Activated T-cell treated with anti-CD3 and anti-CD28 coated beads, Interleukin-2, amount 50 U/mL, for 4 hours (primary cell): ENCODE measurements around the gene KRTAP4-11. TPM values are rescaled to one million over a fixed set of nuclear protein-coding genes. Genes with fewer than 3 reads are reported as not detected.
"Not testable (repeated sequence)": the region's sequence is repeated elsewhere in the genome, so short reads cannot be mapped to it uniquely, and the experiment has no call there.

Experiments
- ATAC-seq, 2 donors: fragments of 200-7000 bp; cut with Tn5 transposase; one replicate each; pipeline ENCODE4 v1.10.0; 2021
- DNase-seq: peaks from one replicate; pipeline ENCODE4 v3.0.0-alpha.2; 2020
- H3K27me3 Mint-ChIP-seq: one replicate; pipeline ENCODE4 v1.8.0; 2021; ENCODE audit warnings: low read depth, mixed read lengths
- H3K36me3 Mint-ChIP-seq: one replicate; pipeline ENCODE4 v1.8.0; 2022; ENCODE audit warnings: mixed read lengths; ENCODE audit not compliant: insufficient read depth
- H3K4me1 Mint-ChIP-seq: one replicate; pipeline ENCODE4 v1.8.0; 2021; ENCODE audit warnings: low read depth, mixed read lengths
- H3K4me3 Mint-ChIP-seq: one replicate; pipeline ENCODE4 v1.8.0; 2021; ENCODE audit warnings: mild to moderate bottlenecking, moderate library complexity, mixed read lengths
- H3K9me3 Mint-ChIP-seq: one replicate; pipeline ENCODE4 v1.8.0; 2021; ENCODE audit warnings: mixed read lengths
- total RNA-seq, 3 donors: library from RNA; stranded (reverse); gene quantifications; one replicate each; pipeline ENCODE4 v1.2.1, GENCODE V29; 2021

The KRTAP4-11 gene
- total RNA-seq, 3 donors from 2014 or later: not detected

DNA sequence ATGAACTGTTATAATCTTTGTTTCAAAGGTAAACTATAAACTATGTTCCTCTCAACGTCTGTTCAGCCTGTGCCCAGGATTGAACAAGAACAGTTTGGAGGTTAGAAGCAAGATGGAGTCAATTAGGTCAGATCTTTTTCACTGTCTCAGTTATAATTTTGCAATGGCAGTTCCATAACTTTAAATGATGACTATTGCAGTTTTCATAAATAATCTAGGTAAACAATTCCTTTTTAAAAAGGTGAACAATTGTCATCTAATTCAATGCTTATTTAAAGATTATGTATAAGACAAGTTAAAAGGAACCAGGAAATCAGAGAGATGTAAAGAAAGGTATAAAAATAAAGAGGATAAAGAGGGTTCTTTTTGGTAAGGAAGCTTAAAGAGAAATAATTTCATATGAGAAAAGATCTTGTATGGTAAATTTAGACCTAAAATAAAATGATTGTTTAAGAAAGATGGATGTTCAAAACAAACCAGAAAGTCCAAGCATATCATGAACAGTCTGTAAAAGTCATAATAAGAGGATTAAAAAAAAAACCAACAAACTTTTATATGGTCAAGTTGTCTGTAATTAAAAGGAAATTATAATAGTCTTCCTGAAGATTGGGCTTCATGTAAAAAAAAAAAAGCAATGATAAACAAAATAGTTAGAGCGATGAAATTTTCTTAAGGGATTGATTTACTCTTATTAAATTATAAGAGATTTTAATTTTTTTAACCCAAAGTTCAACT lies 6.9 kb downstream of the KRTAP4-11 start:
- ATAC-seq (no peak), DNase-seq (no peak)
- Mint-ChIP-seq H3K36me3 (peaks cover 1% of the 10 kb centered on the region), H3K4me1 (peaks cover 7% of the 10 kb centered on the region), H3K4me3 (no peak overlapping the region), H3K27me3 (peaks cover 6% of the 10 kb centered on the region), H3K9me3 (peaks cover 5% of the 10 kb centered on the region)

DNA sequence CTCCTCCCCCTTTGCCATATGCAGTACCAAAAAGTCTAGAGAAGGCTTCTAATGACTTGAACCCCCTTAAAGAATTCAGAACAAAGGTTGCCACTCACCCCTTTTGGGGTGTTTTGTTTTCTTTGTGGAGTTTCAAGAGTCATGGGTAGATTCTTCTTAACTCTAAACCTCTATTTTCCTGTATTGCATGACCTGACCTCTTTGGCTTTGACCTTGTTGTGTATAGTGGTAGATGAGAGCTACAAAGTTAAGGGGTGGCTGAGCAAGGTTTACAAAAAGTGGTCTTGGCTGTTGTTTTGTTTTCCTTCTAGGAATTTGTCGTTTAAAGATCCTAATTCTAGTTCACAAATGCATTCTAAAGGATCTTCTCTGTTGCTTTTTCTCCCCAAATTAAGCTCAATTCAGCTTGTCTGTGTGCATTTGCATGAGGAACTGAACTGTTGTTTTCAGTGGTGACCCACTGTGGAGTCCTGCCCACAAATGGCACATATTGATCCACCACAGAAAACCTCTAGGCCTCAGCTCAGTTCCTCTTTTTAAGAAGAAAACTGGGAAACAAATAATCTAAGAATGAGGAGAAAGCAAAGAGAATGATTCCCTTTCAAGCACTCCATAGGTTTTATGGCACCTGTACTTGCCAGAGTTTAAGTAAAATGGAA lies 9.3 kb downstream of the KRTAP4-11 start:
- not testable (repeated sequence) for H3K9me3 Mint-ChIP-seq, H3K4me1 Mint-ChIP-seq, H3K36me3 Mint-ChIP-seq, ATAC-seq, H3K4me3 Mint-ChIP-seq, DNase-seq
- H3K27me3 Mint-ChIP-seq: peaks cover 12% of the 10 kb centered on the region

DNA sequence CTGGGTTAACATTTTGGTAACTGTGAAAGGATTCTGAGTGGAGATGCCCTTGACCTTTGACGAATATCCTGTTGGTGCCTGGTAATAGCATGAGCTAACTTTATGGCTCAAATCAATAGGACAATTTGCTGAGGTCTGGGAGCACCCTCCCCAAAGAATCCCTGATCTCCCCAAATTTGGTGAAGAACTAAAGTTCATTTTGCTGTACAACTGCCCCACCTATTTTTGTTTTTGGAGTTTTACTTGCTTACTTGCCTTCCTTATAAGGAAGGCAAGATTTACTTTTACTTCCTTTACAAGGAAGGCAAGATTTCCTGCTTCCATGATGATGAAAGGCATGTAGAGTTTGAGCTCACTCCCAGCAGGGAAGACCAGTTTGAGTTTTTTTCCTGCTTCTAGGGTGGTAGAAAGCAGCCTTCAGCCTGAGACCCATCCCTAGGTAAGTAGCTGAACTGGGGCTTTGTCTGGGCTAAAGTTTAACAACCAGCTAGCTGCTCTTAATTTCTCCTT lies 10.2 kb downstream of the KRTAP4-11 start:
- no peak overlapping the region for H3K4me3 Mint-ChIP-seq
- peaks cover 7% of the 10 kb centered on the region for H3K4me1 Mint-ChIP-seq
- H3K36me3 Mint-ChIP-seq: no peaks in the 10 kb centered on the region
- H3K9me3 Mint-ChIP-seq: peaks cover 5% of the 10 kb centered on the region
- ATAC-seq (no peak), DNase-seq (no peak)
- peaks cover 12% of the 10 kb centered on the region for H3K27me3 Mint-ChIP-seq

DNA sequence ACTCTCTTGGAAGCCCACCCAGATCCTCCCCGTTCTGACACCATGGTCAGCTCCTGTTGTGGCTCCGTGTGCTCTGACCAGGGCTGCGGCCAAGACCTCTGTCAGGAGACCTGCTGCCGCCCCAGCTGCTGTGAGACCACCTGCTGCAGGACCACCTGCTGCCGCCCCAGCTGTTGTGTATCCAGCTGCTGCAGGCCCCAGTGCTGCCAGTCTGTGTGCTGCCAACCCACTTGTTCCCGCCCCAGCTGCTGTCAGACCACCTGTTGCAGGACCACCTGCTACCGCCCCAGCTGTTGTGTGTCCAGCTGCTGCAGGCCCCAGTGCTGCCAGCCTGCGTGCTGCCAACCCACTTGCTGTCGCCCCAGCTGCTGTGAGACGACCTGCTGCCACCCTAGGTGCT lies 12.8 kb downstream of the KRTAP4-11 start, which contains the start of gene KRTAP4-9:
Gene KRTAP4-9 (plus strand): TSS at position 43 of the 400 bp plus-strand sequence. CDS start 0 bp downstream, at position 43.
- not testable (repeated sequence) for H3K4me3 Mint-ChIP-seq, ATAC-seq, H3K36me3 Mint-ChIP-seq, H3K9me3 Mint-ChIP-seq, H3K4me1 Mint-ChIP-seq, DNase-seq
- H3K27me3 Mint-ChIP-seq: peaks cover 12% of the 10 kb centered on the region

- not testable (repeated sequence) for ATAC-seq, DNase-seq, H3K36me3 Mint-ChIP-seq, H3K9me3 Mint-ChIP-seq, H3K4me3 Mint-ChIP-seq
- H3K27me3 Mint-ChIP-seq: peaks cover 15% of the 10 kb centered on the region
- peaks cover 16% of the 10 kb centered on the region for H3K4me1 Mint-ChIP-seq
Measured at GRCh38 chr17:41104386-41105038, 13.7 kb downstream of the KRTAP4-11 start.

DNA sequence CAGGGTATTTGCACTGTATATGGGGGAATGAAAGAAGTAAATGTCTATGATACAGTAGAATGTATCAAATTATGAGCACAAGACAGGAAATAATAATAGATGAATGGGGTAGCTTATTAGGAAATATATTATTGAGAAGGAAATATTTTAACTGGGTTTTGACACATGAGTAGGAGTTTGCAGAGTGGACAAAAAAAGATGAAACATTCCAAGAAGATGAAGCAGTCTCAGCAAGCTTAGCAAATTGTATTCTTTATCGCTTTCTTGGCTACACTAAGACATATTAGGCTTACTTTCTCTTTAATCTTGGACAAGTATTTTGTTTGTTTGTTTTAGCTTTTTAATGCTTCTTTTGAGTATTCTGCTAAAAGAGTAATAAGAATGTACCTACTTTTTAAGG lies 14.3 kb downstream of the KRTAP4-11 start:
- no peaks in the 10 kb centered on the region for H3K36me3 Mint-ChIP-seq
- H3K9me3 Mint-ChIP-seq: no peaks in the 10 kb centered on the region
- peaks cover 15% of the 10 kb centered on the region for H3K27me3 Mint-ChIP-seq
- DNase-seq (no peak), ATAC-seq (no peak)
- no peak overlapping the region for H3K4me3 Mint-ChIP-seq
- peaks cover 14% of the 10 kb centered on the region for H3K4me1 Mint-ChIP-seq

GRCh38 chr17:41101586-41102259 lies 16.4 kb downstream of the KRTAP4-11 start, which contains the start of gene KRTAP4-16:
Gene KRTAP4-16, minus strand, starts transcription at chr17:41102209. Its CDS starts 0 bp downstream, at chr17:41102209.
- ATAC-seq (no peak), DNase-seq (no peak)
- peaks cover 19% of the 10 kb centered on the region for H3K27me3 Mint-ChIP-seq
- no peaks in the 10 kb centered on the region for H3K9me3 Mint-ChIP-seq
- no peaks in the 10 kb centered on the region for H3K36me3 Mint-ChIP-seq
- H3K4me3 Mint-ChIP-seq: no peak within 1 kb of the TSS
- peaks cover 9% of the 10 kb centered on the region for H3K4me1 Mint-ChIP-seq

- H3K9me3 Mint-ChIP-seq, H3K36me3 Mint-ChIP-seq, ATAC-seq, H3K4me1 Mint-ChIP-seq, H3K4me3 Mint-ChIP-seq, DNase-seq: not testable (repeated sequence)
- peaks cover 15% of the 10 kb centered on the region for H3K27me3 Mint-ChIP-seq
Measured at GRCh38 chr17:41099682-41100480, 18.3 kb downstream of the KRTAP4-11 start.

DNA sequence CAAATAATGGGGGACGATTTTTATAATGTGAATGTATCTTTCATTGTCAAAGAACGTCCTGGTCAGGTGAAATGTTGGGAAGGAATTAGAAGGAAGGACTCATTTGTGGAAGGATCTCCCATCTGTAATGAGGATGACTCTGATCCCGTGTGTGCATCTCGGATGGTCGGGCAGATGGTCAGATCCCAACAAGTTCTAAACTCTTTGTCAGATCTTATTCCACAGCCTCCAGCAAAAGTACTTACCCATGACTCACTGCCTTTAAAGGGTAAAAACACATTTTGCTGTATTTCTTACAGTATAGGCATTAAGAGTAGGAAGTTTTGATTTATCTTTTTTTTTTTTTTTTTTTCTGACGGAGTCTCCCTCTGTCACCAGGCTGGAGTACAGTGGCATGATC lies 19.7 kb downstream of the KRTAP4-11 start:
- Mint-ChIP-seq H3K27me3 (peaks cover 15% of the 10 kb centered on the region), H3K9me3 (no peaks in the 10 kb centered on the region), H3K4me3 (no peak overlapping the region), H3K36me3 (no peaks in the 10 kb centered on the region), H3K4me1 (peaks cover 9% of the 10 kb centered on the region)
- ATAC-seq (no peak), DNase-seq (no peak)

- Mint-ChIP-seq H3K4me3 (no peak within 1 kb of the TSS), H3K36me3 (no peaks in the 10 kb centered on the region), H3K27me3 (peaks cover 15% of the 10 kb centered on the region), H3K4me1 (peaks cover 9% of the 10 kb centered on the region), H3K9me3 (no peaks in the 10 kb centered on the region)
- ATAC-seq: no peak
- no peak for DNase-seq
Measured at GRCh38 chr17:41098042-41098441, 20.1 kb downstream of the KRTAP4-11 start, which contains the start of gene KRTAP4-8. Gene KRTAP4-8, minus strand, starts transcription at chr17:41098142. Its CDS starts 58 bp downstream, at chr17:41098084.

- H3K4me1 Mint-ChIP-seq: peaks cover 9% of the 10 kb centered on the region
- DNase-seq (no peak), ATAC-seq (no peak)
- H3K4me3 Mint-ChIP-seq: no peak overlapping the region
- H3K9me3 Mint-ChIP-seq: no peaks in the 10 kb centered on the region
- H3K27me3 Mint-ChIP-seq: peaks cover 15% of the 10 kb centered on the region
- H3K36me3 Mint-ChIP-seq: no peaks in the 10 kb centered on the region
Measured at GRCh38 chr17:41096055-41096454, 22.1 kb downstream of the KRTAP4-11 start.

- H3K4me3 Mint-ChIP-seq, DNase-seq, ATAC-seq, H3K36me3 Mint-ChIP-seq, H3K27me3 Mint-ChIP-seq, H3K9me3 Mint-ChIP-seq, H3K4me1 Mint-ChIP-seq: not testable (repeated sequence)
Measured at GRCh38 chr17:41088760-41089352, 29.3 kb downstream of the KRTAP4-11 start.
